HG03095 (cell line): ENCODE measurements around the gene CLEC2L.

Experiments used
- ATAC-seq: cut with Tn5 transposase; IDR thresholded peaks from one replicate; pipeline ENCODE4 v1.9.1; 2021; ENCODE audit warnings: moderate library complexity; ENCODE audit not compliant: unreplicated experiment

Gene CLEC2L

GRCh38 chr7:139523199-139523941 is at the start of gene CLEC2L:
CLEC2L (plus strand) TSS chr7:139523685; CDS start chr7:139523928, 243 bp downstream.
- ATAC-seq = no peak

- ATAC-seq = no peak
These were observed 47.3 kb upstream of the CLEC2L start for GRCh38 chr7:139476139-139476538.

GRCh38 chr7:139476891-139477290 is 46.6 kb upstream of the CLEC2L start:
- ATAC-seq = no peak

DNA sequence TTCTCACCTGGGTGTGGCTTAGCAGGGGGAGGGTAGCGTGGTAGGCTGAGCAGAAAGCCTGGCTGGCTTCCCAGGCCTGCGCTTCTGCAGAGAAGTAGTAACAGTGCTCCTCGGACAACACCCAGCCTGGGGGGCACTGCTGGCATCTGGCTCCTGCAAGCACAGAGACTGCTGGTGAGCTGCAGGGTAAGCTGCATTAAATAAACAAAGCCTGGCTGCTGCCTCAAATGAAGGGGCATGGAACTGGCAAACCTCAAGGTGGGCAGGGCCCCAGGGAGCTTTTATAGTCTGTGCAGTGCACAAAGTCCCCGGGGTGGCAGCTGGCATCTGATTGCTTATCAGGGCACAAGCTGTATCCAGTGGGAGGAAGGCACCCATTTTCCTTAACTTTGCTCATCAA is 43.9 kb upstream of the CLEC2L start:
- ATAC-seq = no peak

GRCh38 chr7:139481364-139481763 is 42.1 kb upstream of the CLEC2L start:
- ATAC-seq = no peak

DNA sequence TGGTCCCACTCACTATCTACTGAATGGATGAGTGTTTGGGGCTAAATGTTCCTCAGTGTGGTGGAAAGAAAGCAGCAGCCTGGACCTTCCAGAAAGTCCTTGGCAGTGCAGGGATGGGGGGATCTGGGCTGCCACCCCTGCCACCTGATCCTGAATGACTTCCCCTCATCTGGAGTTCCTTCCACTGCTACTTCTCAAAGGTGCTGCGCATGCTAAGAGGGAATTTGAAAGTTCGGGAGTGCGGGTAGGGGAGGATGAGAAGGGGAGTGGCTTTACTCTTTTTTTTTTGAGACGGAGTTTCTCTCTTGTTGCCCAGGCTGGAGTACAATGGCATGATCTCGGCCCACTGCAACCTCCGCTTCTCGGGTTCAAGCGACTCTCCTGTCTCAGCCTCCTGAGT is 41.4 kb upstream of the CLEC2L start:
- ATAC-seq = no peak

DNA sequence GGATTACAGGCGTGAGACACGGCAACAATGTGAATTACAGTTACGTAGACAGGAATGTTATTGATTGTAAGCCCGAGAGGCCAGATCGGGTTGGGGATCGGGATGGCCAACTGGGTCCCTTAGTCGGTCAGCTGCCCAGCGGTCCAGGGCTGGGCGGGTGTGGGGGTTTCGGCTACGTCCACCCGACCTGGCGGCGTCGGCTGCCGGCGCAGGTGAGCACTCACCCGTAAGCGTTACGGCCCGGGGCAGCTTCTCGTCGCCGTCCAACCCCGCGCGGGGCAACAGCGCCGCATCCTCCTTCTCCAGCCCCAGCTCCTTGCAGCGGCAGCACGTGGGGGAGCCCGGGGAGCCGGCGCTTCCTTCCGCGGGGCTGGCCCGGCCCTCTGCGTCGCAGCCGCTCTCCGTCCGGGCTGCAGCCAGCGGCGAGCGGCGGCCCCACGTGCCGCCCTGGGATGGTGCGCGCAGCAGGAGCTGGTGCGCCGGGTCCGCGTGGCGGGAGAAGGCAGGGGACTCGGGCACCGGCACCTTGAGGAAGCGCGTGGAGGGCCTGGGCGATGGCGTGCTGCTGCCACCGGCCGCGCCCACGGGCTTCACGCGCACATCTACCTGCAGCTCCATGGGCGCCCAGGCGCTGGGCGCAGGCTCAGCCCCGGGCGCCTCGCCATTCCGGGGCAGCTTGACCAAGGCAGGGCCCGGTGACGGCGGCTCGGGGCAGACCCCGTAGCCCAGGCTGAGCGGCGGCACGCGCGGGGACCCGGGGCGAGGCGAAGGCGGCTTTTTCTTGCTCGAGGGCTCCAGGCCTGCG is 40.6 kb upstream of the CLEC2L start:
- peak; percentile 18 for ATAC-seq

- no peak for ATAC-seq
These were observed 36.0 kb upstream of the CLEC2L start for GRCh38 chr7:139487366-139488080.

DNA sequence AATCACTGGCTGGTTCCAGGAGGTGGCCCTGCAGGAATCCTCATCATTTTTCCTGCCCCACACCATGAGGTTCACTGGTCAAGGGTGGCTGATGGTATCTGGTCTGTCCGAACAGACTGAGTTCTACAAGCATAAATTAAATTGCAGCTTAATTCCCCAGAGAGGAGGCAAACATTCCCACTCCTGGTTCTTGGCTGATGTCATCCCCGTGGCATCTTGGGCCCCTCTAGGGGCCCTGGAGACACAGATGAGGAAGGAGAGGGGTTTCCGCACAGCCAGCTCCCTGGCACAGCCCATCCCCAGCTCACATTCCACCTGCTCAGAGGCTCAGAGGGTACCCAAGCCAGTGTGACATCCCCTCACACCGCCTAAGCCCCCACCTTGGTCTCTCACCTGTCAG is 34.7 kb upstream of the CLEC2L start:
- ATAC-seq = no peak

DNA sequence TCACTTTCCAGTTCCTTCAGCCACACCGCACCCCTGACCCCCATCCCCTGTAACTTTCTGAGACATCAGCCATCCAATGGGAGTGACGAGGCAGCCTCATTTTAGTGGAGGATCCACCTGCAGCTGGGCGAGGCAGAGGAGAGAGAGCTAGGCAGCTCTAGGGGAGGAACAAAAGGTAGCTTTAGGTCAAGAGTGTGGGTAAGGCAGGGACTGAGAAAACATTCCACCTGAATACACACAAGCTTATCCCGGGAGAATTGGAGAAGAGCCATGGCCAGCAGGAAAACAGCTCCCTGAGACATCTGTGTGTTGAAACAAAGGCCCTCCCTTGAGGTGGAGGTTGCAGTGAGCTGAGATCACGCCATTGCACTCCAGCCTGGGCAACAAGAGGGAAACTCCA is 33.4 kb upstream of the CLEC2L start:
- ATAC-seq = no peak

DNA sequence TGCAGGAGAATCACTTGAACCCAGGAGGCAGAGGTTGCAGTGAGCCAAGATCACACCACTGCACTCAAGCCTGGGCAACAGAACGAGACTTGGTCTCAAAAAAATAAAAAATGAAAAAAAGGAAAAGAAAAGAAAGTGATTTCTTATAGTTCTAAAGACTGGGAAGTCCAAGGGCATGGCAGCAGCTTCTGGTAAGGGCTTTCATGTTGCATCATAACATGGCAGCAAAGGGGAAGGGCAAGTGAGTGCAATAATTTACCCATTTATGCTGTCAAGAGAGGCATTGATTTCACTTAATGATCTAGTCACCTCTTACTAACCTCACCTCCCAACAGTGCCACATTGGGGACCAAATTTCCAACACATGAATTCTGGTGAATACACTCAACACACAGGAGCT is 31.2 kb upstream of the CLEC2L start:
- ATAC-seq = no peak

DNA sequence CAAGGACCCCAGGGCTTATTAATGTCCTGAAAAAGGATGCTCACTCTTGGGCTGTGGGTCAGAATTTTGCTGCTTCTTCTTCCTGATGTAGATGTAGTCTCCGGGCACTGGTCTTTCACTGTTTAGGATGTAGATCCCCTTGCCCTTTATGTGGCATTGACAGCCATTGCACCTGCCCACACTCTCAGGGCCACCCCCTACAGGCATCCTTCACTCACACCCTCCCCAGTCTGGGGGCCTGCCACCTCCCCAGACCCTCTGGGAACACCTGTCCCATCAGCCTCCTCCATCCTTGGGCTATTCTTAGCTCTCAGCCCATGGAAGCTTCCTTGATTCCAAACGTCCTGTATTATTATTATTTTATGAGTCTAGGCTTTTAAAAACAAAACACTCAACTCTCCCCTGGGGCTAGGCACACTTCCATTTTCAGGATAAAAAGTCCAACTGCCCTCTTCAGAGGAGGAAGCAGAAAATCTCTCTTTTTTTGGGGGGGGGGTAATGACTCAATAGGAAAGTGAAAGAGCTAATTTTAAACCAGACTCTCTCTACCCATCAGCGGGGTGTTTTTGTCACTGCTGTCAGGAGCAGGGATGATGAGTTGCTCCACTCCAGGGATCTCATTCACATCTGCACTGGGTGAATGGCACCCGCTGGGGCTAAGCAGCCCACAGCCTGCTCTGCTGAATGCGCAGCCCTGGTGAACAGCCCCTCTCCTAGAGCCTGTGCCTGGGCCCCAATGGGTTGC is 28.5 kb upstream of the CLEC2L start:
- peak; percentile 58 for ATAC-seq

DNA sequence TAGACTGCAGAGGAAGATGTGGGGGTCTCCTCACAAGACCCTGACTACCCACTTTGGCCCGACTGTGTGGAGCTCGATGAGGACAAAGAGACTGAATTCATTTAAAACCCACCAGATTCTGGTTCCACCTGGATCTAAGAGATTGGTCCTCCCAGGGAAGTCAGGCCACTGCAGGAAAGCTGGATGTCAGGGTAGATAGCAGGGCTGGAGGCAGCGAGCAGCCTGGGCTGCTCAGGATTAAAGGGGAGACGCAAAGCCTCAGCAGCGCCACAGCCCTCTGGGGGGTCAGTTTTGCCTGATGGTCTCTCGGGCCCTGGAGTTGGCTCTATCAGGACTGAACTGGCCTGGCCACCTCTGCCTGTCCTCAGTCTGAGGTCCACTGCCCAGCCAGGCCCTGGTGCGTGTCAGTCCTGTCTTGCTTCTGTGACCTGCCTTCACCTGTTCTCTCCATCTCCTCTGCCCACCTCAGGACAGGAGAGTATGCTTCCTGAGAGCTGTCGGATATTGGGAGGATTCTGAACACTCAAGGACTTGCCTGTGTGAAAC is 27.8 kb upstream of the CLEC2L start:
- ATAC-seq = peak; percentile 15

GRCh38 chr7:139496528-139496927 is 27.0 kb upstream of the CLEC2L start:
- ATAC-seq = no peak

GRCh38 chr7:139500770-139501138 is 22.7 kb upstream of the CLEC2L start:
- ATAC-seq = no peak

DNA sequence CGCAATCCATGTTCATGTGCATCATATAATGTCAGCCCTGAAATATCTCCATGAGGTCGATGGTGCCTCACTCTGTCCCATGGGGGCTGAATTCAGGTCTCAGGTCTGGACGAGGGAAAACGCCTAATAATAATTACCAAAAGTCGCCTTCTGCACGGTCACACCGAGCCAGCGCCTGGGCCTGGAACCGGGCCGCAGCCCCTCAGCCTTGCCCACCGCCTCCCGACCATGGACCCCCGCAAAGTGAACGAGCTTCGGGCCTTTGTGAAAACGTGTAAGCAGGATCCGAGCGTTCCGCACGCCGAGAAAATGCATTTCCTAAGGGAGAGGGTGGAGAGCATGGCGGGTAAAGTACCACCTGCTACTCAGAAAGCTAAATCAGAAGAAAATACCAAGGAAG is 21.3 kb upstream of the CLEC2L start:
- ATAC-seq = no peak

GRCh38 chr7:139505563-139505962 is 17.9 kb upstream of the CLEC2L start:
- ATAC-seq = no peak

DNA sequence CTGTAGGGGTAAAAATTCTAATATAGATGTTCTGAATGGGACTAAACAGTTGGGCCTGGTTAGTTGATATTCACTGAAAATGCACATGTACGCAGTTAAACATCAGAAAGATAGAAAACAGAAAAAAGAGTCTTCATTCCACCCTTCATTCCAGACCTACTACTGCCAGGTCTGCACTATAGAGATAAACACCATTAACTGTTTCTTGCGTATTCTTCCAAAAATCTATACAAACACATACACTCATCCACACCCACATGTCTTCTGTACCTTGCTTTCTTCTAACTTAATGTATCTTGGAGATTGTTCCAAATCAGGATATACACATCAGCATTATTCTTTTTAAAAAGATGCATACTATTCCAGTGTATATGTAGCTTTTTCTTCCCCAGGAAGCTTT is 13.9 kb upstream of the CLEC2L start:
- ATAC-seq = no peak

GRCh38 chr7:139511315-139511714 is 12.2 kb upstream of the CLEC2L start:
- no peak for ATAC-seq

- ATAC-seq = no peak
These were observed 8.2 kb upstream of the CLEC2L start for GRCh38 chr7:139515266-139515665.

GRCh38 chr7:139521439-139521838 is 2.0 kb upstream of the CLEC2L start:
- no peak for ATAC-seq
